SW480 (cell line): ENCODE results near the gene OBSCN.

Experiments used
- DNase-seq: peaks from one replicate; pipeline ENCODE4 v3.0.0-alpha.2; 2016; ENCODE audit warnings: low spot score

Gene OBSCN

DNA sequence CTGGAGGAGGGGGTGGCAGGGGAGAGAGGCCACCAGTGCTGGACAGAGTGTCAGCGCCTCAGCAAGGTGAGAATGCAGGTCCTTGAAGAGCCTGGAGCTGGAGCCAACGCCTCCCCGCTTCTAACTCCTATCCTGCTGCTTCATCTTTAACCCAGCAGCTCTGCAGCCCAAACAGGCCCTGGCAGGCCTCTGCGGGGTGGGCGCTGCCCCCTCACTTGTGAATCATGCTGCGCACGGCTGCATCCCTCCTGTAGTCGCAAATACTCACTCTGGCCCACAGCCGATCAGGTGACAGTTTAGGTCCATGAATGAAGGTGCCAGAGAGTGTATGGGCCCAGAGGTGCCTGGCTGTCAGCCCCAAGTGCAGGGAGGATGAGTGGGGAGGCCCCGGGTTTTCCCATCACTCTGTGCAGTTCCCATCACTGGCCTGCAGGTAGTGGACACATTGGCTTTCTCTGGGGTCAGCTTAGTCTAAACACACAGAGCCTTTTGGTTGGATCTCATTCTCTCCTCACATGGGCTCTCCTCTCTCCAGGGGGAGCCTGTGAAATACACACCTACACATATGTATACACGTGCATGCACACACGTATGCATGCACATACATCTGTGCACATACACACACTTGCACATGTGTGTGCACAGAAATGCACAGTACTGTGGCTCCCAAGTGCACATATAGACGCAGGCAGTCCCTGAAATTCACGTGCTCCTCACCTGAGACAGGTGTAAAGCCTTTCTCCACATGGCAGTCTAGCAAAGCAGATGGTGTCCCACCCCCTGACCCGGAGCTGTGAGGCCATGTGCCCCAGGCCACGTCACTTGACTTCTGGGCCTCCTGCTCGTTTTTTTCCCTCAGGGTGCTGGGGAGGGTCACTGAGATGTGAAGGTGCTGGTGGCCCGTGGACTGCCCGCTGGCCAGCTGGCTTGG lies 146.8 kb downstream of the OBSCN start:
- no peak for DNase-seq

GRCh38 chr1:228356897-228357680 lies 149.2 kb downstream of the OBSCN start:
- DNase-seq = no peak

DNA sequence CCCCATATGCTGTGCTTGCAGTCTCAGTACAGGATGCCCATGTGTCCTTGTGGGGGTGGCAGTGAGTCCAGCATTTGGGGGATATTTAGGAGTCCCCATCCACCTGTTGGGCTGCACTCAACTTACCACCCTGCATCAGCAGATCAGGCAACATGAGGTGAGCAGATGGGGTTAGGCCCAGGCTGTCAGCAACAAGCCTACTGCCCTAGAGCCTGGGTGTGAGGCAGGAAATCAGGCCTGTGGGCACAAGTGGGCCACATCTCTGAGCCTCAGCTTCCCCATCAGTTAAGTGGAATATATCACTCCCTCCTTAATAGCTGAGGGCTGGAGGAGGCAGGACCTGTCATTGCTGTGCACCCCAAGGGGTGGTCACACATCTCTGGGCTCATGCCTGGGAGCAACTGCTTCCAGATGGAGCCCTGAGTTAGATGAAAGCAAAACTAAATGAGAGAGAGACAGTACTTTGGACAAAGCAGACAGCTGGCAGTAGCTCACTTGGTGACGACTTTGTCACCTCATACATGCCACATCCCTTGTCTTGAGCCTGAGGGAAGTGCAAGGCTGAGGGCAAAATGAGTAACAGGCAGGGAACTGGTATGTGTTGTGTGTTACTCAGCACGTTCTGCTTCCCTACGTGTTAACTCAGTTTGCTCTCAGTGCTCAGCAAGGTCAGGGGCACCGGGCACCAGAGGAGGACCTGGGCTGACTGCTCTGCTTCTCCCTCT lies 150.4 kb downstream of the OBSCN start:
- DNase-seq = no peak

- no peak for DNase-seq
Observed at GRCh38 chr1:228358764-228359612, 151.1 kb downstream of the OBSCN start.

- DNase-seq = no peak
Observed at GRCh38 chr1:228359613-228360532, 152.0 kb downstream of the OBSCN start.

DNA sequence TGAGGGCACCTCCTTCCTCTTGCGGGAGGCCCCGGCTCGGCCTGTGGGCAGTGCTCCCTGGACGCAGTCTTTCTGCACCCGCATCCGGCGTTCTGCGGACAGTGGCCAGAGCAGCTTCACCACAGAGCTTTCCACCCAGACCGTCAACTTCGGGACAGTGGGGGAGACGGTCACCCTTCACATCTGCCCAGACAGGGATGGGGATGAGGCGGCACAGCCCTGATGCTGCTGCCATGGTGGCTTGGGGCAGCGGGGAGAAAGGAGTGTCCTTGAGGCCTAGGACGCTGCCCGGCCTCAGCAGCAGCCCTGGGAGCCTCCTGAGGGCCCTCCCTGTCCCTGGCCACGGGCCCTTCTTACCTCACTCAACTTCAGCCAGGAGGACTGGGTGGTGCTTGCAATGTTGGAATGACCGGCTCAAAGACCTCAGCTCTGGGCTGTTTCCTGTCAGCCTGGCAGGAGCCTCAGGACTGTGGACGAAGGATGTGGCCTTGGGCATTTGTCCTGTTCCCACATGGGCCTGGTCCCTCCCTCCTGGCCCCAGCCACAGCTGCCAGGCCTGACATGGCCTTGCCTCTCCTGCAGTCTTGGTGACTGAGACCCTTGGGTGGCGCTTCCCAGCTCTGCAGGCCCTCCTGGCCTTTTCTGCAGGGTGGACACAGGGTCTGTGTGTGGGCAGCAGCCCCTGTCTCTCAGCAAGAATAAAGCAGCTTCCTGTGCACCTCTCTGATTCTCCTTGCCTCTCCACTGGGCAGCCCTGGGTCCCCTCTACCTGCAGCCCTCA lies 152.9 kb downstream of the OBSCN start:
- DNase-seq = no peak

- DNase-seq = no peak
Observed at GRCh38 chr1:228361314-228362140, 153.7 kb downstream of the OBSCN start.

DNA sequence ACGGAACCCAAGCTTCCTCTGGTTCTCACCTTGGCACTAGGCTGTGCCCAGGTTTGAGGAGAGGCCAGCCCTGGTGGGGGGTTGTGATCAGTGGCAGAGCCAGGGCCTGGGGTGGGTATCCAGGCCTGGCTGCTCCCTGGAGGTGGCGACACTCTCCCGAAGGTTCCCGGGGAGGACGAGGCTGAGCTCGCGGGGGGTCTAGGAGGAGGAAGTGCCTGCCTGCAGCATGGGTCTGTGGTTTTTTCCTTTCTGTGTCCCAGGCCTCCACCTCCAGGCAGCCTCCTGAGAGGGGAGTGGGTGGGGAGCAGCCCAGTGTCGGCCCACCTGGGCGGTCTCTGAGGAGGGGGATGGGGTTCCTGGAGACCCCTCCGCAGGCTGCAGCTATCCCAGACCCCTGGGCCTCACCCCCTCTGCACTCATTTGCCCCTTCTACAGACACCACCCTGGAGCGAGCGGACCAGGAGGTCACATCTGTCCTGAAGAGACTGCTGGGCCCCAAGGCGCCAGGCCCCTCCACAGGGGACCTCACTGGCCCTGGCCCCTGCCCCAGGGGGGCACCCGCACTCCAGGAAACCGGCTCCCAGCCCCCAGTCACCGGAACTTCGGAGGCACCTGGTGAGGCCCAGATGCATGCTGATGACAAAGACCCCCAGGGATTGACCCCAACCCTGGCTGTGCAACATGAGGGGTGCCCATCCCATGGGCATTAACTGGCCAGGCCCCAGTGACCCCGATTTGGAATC lies 154.5 kb downstream of the OBSCN start:
- DNase-seq = no peak

DNA sequence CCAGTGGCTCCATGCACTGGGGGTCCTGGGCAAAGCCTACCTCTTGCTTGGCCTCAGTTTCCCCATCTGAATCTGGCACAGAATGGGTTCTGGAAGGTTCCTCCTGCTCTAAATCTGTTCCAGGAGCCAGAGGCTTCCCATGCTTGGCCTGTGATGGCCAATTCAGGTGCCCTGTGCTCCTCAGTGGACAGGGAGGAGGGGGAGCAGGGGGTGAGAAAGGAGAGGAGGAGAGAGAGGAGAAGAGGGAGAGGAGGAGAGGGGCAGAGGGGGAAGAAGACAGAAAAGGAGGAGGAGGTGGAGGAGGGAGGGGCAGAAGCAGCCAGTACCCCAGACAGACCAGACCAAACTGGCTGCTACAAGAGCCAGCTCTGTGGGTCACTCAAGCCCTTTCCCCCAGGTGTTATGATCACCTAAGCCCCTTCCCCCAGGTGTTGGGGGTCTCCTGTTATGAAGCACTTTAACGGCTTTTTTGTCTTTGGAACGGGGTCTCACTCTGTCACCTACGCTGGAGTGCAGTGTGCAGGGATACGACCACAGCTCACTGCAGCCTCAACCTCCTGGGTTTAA lies 155.1 kb downstream of the OBSCN start:
- no peak for DNase-seq

GRCh38 chr1:228363686-228364067 lies 155.8 kb downstream of the OBSCN start:
- DNase-seq = no peak

GRCh38 chr1:228364068-228364705 lies 156.3 kb downstream of the OBSCN start:
- no peak for DNase-seq

- DNase-seq = no peak
Observed at GRCh38 chr1:228364706-228365213, 156.9 kb downstream of the OBSCN start.

DNA sequence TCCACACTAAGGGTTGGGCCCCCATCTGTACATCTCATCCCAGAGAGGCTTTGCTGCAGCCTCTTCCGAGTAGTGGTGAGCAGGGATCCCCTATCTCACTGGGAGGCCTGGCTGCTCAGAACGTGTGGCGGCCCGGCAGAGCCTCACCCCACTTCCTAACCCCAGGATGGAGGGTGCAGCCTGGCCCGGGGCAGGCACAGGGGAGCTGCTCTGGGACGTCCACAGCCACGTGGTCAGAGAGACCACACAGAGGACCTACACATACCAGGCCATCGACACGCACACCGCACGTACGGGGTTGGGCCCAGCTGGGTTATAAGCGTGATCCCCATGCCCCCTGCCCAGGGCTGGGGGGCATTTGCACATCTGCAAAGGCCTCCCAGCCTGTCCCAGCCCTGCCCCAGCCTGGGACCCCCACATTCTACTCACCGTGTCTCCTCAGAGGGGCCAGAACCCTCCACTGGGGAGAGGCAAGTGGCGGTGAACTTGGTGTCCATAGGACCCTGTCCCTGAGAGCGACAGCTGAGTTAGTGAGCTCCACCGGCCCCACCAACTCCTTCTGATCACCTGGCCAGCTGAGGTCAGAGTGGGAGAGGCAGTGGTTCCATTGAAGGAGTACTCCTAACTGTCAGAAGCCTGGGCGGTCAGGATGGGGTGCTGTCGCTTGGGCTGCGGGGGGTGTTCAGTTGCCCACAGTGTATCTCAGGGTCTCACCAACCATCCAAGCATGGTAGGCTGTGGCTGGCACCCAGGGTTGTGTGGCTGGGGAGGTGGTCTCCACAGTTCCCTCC lies 157.6 kb downstream of the OBSCN start:
- no peak for DNase-seq

DNA sequence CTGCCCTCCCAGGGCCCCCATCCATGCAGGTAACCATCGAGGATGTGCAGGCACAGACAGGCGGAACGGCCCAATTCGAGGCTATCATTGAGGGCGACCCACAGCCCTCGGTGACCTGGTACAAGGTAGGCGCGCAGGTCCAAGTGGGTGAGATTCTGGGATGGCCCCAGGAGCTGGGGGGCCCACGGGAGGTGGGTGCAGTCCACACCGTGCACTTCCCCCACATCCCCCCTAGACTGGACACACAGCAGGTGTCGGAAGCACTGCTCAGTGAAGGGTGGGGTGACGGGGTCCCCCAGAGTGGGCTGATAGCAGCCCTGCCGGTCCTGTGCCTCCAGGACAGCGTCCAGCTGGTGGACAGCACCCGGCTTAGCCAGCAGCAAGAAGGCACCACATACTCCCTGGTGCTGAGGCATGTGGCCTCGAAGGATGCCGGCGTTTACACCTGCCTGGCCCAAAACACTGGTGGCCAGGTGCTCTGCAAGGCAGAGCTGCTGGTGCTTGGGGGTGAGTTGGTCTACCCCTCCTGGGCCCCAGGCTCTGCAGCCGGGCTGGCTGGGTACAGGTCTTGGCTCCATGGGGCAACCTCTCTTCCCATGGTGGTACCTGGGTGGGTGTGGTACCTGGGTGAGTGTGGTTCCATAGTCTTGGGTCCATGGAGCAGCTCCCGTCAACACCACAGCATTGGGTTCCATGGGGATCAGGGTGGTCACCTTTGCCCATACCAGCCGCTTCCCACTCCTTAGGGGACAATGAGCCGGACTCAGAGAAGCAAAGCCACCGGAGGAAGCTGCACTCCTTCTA lies 158.4 kb downstream of the OBSCN start:
- no peak for DNase-seq
